Kidney capillary endothelial cell (primary cell): ENCODE measurements around the gene P4HB.

ENCODE experiments used
- DNase-seq: peaks from one replicate; pipeline ENCODE4 v3.0.0-alpha.2; 2018; ENCODE audit warnings: low spot score

Gene P4HB

DNA sequence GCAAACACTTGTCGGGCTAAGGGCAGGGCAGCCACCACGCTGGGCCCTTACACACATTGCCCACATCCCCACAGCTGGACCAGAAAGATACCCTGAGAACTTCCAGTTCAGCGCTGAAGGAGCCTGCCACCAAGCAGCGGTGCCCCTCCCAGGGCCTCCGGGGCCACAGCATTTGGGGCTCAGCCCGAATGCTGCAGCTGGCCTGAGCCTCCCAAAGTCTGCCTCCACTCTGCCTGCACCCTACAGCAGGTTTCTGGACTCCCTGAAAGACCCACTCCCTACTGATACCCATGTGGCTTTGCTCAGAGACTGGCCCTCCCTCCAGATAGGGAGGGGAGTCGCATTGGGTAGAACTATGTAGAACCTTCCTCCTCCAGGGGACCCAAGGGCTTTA is 28.8 kb downstream of the P4HB start:
- no peak for DNase-seq

DNA sequence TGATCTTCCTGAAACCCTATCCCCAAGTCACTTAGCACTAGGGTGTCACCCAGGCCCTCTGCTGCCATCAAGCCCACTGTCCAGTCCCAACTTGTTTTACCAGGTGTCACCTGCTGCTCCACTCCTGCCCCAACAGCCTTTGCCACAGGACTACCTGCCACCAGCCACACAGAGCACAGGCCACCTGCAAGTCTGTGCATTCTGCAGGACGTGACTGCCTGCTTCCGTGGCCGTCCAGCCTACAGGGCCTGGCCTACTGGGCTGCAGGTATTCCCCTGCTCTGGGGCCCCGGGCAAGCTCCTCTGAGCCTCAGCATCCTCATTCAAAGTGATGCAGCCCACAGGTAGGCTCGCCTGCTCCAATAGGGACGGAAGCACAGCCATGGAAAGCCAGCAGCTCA is 30.5 kb downstream of the P4HB start:
- DNase-seq = no peak

DNA sequence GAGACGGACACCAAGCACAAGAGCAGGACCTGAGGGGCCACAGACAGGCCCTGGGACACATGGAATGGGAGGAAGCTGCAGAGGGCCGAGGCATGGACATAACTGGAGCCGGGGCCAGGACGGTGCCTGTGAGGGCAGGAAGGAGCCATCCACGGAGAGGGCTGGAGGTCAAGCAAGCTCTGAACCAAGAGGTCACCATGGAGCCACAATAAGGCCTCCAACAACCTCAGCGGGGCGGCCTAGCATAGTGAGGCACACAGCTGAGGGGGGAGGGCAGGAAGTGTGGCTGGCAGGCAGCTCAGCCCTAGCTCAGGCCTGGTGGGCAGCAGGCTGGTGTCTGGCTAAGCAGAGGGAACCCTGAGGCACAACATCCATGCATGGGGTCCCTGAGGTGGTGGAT is 31.7 kb downstream of the P4HB start:
- no peak for DNase-seq

DNA sequence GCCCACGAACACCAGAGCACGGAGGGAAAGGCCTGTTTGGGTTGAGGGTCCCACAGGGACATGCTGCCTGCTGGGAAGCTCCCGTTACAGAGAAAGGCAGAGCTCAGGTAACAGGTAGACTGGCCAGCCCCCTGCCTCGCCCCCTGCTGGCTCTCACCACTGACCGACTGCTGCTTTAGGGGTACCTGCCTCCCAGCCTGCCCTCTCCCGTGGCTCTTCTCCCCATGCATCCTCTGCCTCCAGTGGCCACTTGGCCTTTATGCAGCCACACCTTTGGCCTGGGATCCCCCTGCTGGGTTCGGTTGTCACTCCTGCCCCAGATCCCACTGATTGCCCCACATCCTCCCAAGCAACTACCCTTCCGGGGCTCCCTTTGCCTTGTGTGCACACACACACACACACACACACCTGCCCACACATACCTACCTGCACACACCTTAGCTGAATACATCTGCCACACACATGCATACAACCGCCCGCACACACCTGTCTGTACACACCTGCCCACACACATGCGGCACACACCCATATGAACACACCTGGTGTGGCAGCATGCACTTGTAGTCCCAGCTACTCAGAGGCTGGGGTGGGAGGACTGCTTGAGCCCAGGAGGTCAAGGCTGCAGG is 34.4 kb downstream of the P4HB start:
- DNase-seq = no peak

DNA sequence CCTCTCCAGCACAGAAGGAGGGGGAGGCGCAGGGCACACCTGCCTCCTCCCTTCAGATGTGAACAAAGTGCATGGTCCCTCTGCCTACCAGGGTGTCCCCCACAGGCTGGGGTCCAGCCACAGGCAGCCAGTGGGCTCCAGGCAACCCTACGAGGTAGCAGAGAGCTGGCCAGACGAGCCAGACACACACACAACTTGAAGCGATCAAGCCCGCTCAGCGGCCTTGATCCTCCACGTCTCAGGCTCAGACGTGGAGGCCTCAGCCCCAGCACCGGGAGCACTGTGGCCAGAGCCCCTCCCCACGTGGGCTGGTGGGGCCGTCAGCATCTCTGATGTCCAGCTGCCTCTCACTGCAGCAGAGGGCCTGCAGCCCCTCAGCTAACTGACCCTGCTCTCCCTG is 35.7 kb downstream of the P4HB start:
- DNase-seq = no peak

DNA sequence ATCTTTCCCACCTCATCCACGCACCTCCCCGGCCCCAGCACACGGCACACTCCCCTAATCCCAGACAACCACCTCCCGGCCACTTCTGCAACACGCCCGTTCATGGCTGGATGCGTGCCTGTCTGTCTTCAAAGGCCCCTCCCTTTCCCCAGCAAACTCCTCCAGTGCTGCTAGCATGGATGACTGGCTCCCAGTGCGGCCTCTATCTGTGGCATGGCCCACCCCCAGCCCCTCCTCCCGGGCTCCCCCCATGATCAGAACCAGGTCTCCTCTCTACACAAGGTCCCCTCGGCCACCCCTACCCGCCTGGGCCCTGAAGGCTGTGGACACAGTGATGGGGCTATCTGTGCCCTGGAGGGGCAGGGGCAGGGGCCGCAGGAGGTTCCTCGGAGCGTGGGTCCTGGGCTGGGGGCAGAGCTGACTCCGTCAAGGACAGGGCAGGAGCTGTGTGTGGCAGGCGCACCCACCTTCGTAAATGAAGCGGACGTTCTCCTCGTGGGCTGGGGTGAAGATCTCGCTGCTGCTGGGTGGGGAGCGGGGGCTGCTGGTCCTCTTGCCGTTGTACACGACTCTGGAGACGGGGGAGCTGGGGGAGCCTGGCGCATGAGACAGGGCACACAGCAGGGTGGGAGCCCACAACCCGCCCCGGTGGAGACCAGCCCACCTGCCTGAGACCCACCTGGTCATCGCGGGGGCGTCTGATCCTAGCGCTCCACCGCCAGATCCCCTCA is 36.4 kb downstream of the P4HB start:
- DNase-seq = no peak

DNA sequence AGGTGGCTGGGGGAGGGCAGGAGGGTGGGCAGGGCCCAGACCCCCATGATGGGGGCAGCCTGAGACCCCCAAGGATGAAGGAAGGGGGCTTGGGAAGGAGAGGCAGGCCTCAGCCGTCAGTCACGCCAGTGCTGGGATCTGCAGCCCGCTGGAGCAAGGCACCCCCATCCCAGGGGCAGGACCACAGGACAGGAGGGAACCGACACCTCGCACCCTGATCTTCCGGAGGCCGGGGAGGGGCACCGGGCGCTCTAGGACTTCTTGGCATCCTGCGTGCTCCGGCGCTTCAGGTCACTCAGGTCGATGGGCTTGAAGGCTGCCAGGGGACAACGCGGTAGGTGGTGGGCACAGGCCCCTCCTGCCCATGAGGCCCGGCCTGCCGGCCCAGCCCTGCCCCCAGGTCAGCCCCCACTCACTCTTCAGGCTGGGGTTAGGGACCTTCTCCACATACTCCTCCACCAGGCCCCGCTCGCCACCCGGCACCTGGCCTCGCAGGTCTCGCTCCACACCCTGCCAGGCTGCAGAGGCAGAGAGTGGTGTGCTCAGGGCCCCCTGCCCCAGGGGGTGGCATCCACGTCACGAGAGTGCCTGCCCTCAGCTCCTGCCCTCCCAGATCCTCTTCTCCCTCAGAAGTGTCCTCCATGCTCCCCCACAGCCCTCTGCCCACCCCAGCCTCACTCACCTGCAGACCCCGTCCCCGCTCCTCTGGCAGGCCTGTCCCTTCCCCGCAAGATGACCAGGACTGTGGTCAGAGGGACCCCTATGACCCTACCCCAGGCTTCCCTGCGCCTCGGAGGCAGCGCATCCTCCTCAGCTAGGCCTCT is 37.1 kb downstream of the P4HB start:
- no peak for DNase-seq

DNA sequence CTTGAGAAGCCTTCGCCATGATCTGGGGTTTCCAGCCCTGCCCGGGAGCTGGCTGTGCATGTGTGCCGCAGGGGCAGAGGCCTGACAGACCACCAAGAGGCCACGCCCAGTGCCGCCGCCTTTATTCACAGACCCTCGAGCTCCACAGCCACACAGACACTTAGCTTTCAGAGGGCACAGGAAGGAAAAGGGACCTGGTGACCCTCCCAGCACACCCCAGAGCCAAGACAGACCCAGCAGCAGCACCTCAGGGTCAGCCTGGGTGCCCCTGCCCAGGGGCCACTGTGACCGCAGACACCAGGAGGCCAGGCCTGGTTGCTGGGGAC is 38.1 kb downstream of the P4HB start:
- no peak for DNase-seq

DNA sequence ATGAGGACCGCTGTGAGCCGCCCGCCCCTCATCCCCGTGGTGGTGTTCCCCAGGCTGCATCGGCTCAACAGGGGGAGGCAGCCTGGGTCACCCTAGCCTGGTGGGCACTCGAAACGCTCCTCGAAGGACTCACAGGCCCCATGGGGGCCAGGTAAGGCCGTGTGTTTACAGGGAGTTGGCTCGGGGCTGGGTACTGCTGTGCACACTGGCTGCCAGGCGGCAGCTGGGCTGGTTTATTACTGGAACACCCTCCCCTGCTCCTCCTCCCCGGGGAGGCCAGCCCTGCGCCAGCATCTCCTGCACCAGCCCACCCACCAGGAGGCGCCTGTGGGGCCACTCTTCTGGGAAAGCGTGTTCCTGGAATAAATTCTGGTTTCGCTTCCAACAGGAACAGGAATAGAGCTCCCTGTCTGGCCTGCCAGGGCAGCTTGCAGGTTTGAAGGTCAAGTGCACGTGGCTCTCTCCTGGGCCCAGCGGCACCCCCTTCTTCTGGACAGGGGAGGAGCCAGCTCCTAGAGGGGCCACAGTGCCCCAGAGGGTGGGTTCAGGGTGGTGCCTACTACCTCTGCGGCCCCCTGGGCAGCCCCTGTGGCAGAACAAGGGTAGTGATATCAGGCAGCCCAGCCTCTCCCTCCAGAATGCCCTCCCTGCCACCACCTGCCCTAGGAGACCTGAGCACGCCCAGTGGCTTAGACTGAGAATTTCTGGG is 38.6 kb downstream of the P4HB start:
- peak; percentile 20 for DNase-seq

DNA sequence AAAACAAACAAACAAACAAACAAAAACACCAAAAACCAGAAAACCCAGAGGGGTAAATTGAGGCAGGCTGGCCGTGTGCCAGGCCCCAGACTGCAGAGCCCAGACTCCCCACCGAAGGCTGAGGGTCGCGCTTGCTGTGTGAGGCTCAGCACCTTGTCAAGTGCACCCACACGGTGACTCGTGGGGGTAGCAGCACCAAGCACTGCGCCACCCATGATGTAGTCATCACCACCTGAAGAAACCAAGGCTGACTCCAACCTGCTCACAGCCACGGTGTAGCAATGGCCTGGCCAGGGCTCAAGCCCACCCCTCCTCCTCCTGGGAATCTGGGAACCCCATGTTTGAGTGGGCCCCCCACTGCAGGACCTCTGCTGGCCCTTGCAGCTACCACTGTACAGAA is 39.2 kb downstream of the P4HB start:
- DNase-seq = no peak

DNA sequence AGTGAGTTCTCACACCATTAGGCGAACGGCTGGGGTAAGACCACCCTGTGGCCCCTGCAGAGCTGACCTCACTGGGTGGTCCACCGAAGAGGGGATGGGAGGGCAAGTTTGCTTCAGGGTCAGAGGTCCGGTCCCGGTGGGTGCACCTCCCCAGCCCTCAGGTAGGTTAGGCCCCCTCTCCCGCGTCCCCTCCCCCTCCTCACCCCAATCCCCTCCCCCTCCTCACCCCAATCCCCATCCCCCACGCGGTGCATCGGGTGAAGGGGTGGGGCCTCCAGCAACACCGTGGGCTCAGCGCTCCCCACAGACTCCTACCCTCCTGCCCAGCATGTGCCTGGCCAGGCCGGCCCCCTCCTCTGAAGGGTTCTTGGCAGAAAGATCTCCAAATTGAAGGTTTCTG is 40.6 kb downstream of the P4HB start:
- no peak for DNase-seq

DNA sequence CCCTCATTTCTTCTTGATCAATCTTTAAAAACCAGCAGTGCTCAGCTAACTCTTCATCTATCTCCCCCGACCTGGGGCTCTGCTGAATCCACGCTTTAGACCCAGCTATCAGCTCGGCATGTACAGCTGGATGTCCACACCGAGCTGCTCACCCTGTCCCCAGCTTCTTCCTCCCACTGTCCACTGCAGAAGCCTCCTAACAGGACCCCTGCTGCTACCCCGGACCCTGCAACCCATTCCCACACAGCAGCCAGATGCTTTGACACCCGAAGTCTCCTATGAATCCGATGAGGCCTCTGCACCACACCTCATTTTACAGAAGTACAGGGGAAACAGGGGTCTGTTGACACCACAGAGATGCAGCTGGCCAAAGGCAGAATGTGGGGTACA is 42.6 kb downstream of the P4HB start:
- no peak for DNase-seq

DNA sequence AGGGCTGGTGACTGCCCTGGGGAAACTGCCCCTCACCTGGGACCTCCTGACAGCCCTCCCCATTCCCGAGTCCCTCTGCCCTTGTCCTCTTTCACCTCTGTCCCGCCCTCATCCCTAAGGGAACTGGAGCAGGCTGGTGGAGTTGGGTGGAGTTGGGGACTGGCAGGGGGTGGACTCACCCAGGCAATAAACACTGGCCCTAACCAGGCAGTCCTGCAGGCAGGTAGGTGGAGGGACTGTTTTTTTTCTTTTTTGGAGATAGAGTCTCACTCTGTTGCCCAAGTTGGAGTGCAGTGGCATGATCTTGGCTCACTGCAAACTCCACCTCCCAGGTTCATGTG is 44.7 kb downstream of the P4HB start:
- no peak for DNase-seq

DNA sequence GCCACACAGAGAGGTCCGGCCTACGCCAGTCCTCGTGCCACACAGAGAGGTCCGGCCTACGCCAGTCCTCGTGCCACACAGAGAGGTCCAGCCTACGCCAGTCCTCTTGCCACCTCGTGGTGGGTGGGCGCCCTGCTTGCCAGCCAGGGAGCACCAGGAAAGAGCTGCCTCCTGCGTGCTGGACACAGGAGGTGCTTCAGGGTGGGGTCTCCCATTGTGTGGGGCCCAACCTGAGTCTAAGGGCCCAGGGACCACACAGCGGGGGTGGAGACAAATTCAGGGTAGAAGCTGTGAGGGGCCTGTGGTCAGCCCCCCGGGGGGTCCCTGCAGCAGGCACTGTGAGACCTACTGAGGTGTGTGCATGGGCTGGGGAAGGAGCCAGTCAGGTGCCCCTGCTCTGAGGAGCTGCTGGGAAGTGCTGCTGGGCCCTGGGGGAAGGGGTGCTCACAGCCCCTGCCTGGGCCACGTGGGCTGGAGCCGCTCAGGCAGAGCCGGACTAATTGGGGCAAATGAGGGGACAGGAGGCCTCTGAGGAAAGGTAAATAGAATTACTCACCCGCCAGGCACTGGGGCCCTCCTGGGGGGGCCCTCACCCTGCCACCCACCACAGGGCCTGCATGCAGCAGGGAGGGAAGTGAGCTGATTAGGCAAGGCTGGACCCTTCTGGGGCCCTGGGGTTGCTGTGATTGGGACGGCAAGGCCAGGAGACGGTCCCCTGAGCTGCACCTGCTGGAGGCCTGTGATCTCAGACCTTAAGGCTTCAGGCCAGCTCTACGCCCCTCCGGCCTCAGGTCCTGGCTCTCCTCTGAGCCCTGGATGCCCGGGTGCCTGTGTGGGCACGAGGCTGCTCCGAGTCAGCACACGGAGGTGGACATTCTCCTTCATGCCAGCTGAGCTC is 45.3 kb downstream of the P4HB start:
- DNase-seq = no peak

DNA sequence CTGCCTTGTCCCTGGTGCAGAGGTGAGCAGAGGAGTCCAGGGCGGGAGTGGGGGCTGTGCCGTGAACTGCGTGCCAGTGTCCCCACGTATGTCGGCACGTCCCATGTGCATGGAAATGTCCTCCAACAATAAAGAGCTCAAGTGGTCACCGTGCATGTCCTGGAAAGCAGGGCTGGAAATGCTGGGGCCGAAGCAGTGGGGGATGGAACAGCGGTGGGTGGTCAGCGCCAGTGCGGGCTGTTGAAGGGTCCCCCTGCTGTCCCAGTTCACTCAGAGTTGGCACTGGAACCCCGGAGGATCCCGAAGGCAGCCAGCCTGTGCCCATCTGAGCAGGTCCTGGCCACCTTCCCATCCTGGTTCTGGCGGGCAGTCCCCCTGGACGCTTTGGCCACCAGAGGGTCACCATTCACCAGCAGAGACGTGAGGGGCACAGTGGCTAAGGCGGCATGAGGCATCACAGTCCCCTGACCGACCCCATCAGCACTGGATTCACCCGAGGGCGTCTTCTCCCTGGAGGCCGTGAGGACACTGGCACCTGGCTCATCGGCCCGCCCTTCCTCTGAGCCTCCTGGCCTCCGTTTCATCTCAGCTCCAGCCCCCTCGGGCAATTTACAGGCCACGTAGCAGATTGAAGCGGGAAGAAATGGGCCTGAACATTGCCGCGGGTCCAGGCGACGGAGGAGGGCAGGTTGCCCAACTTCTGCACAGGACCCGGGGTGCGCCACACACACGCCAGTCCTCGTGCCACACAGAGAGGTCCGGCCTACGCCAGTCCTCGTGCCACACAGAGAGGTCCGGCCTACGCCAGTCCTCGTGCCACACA is 46.3 kb downstream of the P4HB start:
- DNase-seq = no peak

DNA sequence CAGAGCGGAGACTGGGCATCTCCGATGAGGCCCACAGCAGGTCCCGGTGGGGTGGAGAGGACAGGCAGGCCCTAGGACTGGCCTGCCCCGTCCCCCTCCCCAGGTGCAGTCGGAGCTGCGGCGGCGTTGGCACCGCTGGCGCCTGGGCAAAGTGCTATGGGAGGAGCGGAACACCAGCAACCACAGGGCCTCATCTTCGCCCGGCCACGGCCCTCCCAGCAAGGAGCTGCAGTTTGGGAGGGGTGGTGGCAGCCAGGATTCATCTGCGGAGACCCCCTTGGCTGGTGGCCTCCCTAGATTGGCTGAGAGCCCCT is 47.0 kb downstream of the P4HB start:
- DNase-seq = no peak

DNA sequence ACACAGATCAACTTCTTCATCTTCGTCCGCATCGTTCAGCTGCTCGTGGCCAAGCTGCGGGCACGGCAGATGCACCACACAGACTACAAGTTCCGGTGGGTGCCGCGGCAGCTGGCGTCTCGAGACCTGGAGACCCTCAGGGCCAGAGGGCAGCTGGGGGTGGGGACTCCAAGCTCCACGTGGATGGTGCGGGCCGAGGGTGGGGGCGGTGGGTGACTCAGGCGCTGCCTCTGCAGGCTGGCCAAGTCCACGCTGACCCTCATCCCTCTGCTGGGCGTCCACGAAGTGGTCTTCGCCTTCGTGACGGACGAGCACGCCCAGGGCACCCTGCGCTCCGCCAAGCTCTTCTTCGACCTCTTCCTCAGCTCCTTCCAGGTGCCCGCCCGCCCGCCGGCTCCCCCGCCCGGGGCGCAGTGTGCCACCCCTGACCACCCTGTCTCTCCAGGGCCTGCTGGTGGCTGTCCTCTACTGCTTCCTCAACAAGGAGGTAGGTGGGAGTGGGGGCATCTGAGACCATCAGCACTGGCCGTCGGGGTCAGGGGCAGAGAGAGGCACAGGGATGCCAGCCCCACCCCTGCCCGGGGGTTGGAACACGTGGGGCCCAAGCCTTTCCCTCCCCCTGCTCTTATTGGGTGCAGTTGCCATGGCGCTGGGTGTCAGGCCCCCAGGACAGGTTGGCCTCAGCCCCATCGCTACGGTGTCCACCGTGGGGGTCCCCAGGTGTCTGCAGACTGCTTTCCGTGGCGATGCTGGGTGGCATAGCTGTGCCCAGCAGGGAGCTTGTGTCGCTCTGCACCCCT is 47.6 kb downstream of the P4HB start:
- no peak for DNase-seq

DNA sequence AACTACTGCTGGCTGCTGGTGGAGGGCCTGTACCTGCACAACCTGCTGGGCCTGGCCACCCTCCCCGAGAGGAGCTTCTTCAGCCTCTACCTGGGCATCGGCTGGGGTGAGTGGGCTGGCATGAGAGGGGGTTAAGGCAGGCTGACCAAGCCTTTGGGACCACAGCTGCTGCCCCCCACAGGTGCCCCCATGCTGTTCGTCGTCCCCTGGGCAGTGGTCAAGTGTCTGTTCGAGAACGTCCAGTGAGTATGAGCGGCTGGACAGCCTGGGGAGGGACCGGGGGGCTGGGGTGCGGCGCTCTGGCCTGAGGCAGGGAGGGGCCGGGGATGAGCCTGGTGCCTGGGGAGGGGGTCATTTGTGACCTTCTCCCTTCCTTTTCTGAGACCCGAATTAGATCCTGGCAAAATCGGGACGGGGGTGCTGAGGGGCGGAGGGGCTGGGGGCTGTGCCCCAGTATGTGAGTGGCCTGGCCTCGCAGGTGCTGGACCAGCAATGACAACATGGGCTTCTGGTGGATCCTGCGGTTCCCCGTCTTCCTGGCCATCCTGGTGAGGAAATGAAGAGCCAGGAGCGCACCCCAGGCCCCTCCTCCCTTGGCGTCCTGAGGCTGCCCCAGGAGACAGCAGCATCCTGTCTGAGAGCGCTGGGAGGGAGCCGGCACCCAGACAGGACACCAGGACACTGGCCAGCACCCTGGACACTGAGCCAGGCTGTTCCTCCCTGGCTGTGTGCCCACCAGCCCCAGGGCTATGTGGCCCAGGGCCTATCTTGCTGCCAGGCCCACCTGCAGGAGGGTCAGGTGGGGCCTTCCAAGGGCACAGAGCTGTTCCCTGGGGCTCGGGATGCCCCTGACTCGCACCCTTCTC is 48.4 kb downstream of the P4HB start:
- no peak for DNase-seq
